ENCODE results near the gene TRHDE.

The TRHDE gene

GRCh38 chr12:72323881-72324280 lies 51.7 kb downstream of the TRHDE start:
- no peak for DNase-seq (ENCODE audit: low read depth)

GRCh38 chr12:72330301-72330700 lies 58.1 kb downstream of the TRHDE start:
- DNase-seq (ENCODE audit: low read depth), result no peak

- DNase-seq (ENCODE audit: low read depth), result no peak
Measured at GRCh38 chr12:72330784-72331183, 58.6 kb downstream of the TRHDE start.

GRCh38 chr12:72337382-72337781 lies 65.2 kb downstream of the TRHDE start:
- no peak for DNase-seq (ENCODE audit: low read depth)

- DNase-seq (ENCODE audit: low read depth), result no peak
Measured at GRCh38 chr12:72337946-72338345, 65.8 kb downstream of the TRHDE start.

GRCh38 chr12:72338437-72338836 lies 66.3 kb downstream of the TRHDE start:
- DNase-seq (ENCODE audit: low read depth), result no peak

GRCh38 chr12:72346363-72346944 lies 74.3 kb downstream of the TRHDE start:
- no peak for DNase-seq (ENCODE audit: low read depth)

GRCh38 chr12:72349491-72349890 lies 77.3 kb downstream of the TRHDE start:
- no peak for DNase-seq (ENCODE audit: low read depth)

GRCh38 chr12:72359416-72359815 lies 87.2 kb downstream of the TRHDE start:
- no peak for DNase-seq (ENCODE audit: low read depth)

- no peak for DNase-seq (ENCODE audit: low read depth)
Measured at GRCh38 chr12:72365151-72365550, 93.0 kb downstream of the TRHDE start.

- no peak for DNase-seq (ENCODE audit: low read depth)
Measured at GRCh38 chr12:72366255-72366654, 94.1 kb downstream of the TRHDE start.

- no peak for DNase-seq (ENCODE audit: low read depth)
Measured at GRCh38 chr12:72368298-72368697, 96.1 kb downstream of the TRHDE start.

- no peak for DNase-seq (ENCODE audit: low read depth)
Measured at GRCh38 chr12:72368719-72369422, 96.7 kb downstream of the TRHDE start.

- DNase-seq (ENCODE audit: low read depth), result no peak
Measured at GRCh38 chr12:72369423-72369959, 97.3 kb downstream of the TRHDE start.

- DNase-seq (ENCODE audit: low read depth), result no peak
Measured at GRCh38 chr12:72380441-72380840, 108.3 kb downstream of the TRHDE start.

- no peak for DNase-seq (ENCODE audit: low read depth)
Measured at GRCh38 chr12:72388322-72388721, 116.2 kb downstream of the TRHDE start.

GRCh38 chr12:72390146-72390545 lies 118.0 kb downstream of the TRHDE start:
- no peak for DNase-seq (ENCODE audit: low read depth)

GRCh38 chr12:72406111-72406510 lies 133.9 kb downstream of the TRHDE start:
- DNase-seq (ENCODE audit: low read depth), result no peak

- no peak for DNase-seq (ENCODE audit: low read depth)
Measured at GRCh38 chr12:72432037-72432604, 160.0 kb downstream of the TRHDE start.

- DNase-seq (ENCODE audit: low read depth), result no peak
Measured at GRCh38 chr12:72433298-72433697, 161.1 kb downstream of the TRHDE start.

GRCh38 chr12:72434999-72435398 lies 162.8 kb downstream of the TRHDE start:
- no peak for DNase-seq (ENCODE audit: low read depth)

- no peak for DNase-seq (ENCODE audit: low read depth)
Measured at GRCh38 chr12:72442217-72442616, 170.0 kb downstream of the TRHDE start.

- DNase-seq (ENCODE audit: low read depth), result no peak
Measured at GRCh38 chr12:72444125-72444524, 172.0 kb downstream of the TRHDE start.

Data from stimulated activated CD8-positive, alpha-beta memory T cell treated with anti-CD3 and anti-CD28 coated beads, Interleukin-15, amount 100 ng/mL, for 1 hour (primary cell).